ENCODE results near the gene USP20. TPM values are rescaled to one million over a fixed set of nuclear protein-coding genes. Genes with fewer than 3 reads are reported as not detected.

The USP20 gene
- total RNA-seq, 2 donors from 2014 or later = 80.7 to 90.0 TPM

DNA sequence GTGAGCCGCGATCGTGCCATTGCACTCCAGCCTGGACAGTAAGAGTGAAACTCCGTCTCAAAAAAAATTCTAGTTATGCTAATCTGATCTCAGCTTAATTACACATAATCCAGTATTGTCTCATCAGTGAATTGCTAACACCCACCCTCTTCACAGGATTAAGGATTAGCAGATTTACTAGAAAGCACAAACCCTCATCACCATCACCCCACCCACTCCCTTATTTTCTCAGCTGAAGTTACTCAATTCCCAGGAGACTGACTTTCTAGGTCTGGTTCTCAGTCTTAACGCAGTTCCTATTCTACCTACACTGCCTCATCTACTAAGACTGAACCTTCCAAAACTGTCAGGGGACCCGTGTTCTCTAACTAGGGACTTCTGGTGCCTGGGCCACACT lies 23.3 kb upstream of the USP20 start:
- Mint-ChIP-seq H3K36me3 (ENCODE audit: low read depth) (peaks cover 5% of the 10 kb centered on the region), H3K4me3 (no peak overlapping the region), H3K27me3 (no peaks in the 10 kb centered on the region), H3K4me1 (peaks cover 9% of the 10 kb centered on the region), H3K27ac (peak overlapping the region; percentile 74)
- DNase-seq = no peak
- no peaks in the 10 kb centered on the region for H3K9me3 ChIP-seq (ENCODE audit: control insufficient read depth, low read length, poor library complexity, severe bottlenecking)
- ATAC-seq = no peak

DNA sequence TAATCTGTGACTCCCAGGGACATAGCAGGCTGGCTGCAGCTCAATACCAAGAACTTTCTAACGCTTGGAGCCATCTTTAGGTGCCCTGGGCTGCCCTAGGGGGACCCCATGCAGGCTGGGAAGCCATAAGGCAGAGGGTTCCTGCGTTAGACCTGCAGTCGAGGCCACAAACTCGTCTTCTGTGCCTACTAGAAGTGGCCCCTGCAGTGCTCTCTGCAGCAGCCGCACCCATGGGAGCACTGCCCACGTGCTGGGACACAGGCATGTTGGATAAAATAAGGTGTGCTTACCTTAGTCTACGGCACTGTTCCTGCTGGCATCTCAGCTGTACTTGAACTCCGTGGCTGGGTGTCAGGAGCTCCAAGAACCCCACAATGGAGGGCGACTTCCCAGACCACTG lies 22.9 kb upstream of the USP20 start:
- Mint-ChIP-seq H3K4me3 (no peak overlapping the region), H3K27me3 (no peaks in the 10 kb centered on the region), H3K4me1 (peaks cover 9% of the 10 kb centered on the region), H3K27ac (peak overlapping the region; percentile 74), H3K36me3 (ENCODE audit: low read depth) (peaks cover 5% of the 10 kb centered on the region)
- ATAC-seq (no peak), DNase-seq (no peak)
- H3K9me3 ChIP-seq (ENCODE audit: control insufficient read depth, low read length, poor library complexity, severe bottlenecking) = no peaks in the 10 kb centered on the region

- ATAC-seq = no peak
- H3K36me3 Mint-ChIP-seq (ENCODE audit: low read depth) = peaks cover 5% of the 10 kb centered on the region
- H3K4me1 Mint-ChIP-seq = peaks cover 9% of the 10 kb centered on the region
- H3K4me3 Mint-ChIP-seq = no peak overlapping the region
- no peak overlapping the region for H3K27ac Mint-ChIP-seq
- DNase-seq = no peak
- H3K9me3 ChIP-seq (ENCODE audit: control insufficient read depth, low read length, poor library complexity, severe bottlenecking) = no peaks in the 10 kb centered on the region
- no peaks in the 10 kb centered on the region for H3K27me3 Mint-ChIP-seq
Observed at GRCh38 chr9:129813661-129814060, 21.6 kb upstream of the USP20 start.

GRCh38 chr9:129814432-129815223 lies 20.6 kb upstream of the USP20 start:
- no peaks in the 10 kb centered on the region for H3K9me3 ChIP-seq (ENCODE audit: control insufficient read depth, low read length, poor library complexity, severe bottlenecking)
- ATAC-seq (no peak), DNase-seq (no peak)
- H3K4me3 Mint-ChIP-seq = peak overlapping the region; percentile 19
- peaks cover 5% of the 10 kb centered on the region for H3K36me3 Mint-ChIP-seq (ENCODE audit: low read depth)
- peaks cover 11% of the 10 kb centered on the region for H3K4me1 Mint-ChIP-seq
- H3K27ac Mint-ChIP-seq = no peak overlapping the region
- no peaks in the 10 kb centered on the region for H3K27me3 Mint-ChIP-seq

- DNase-seq (no peak), ATAC-seq (no peak)
- Mint-ChIP-seq H3K27me3 (no peaks in the 10 kb centered on the region), H3K4me3 (no peak overlapping the region), H3K36me3 (ENCODE audit: low read depth) (peaks cover 5% of the 10 kb centered on the region), H3K27ac (no peak overlapping the region), H3K4me1 (peaks cover 11% of the 10 kb centered on the region)
- H3K9me3 ChIP-seq (ENCODE audit: control insufficient read depth, low read length, poor library complexity, severe bottlenecking) = no peaks in the 10 kb centered on the region
Observed at GRCh38 chr9:129815278-129815677, 20.0 kb upstream of the USP20 start.

- Mint-ChIP-seq H3K27ac (peak overlapping the region; percentile 56), H3K36me3 (ENCODE audit: low read depth) (peaks cover 5% of the 10 kb centered on the region), H3K4me3 (no peak overlapping the region), H3K27me3 (no peaks in the 10 kb centered on the region), H3K4me1 (peaks cover 9% of the 10 kb centered on the region)
- ATAC-seq (no peak), DNase-seq (no peak)
- H3K9me3 ChIP-seq (ENCODE audit: control insufficient read depth, low read length, poor library complexity, severe bottlenecking) = no peaks in the 10 kb centered on the region
Observed at GRCh38 chr9:129816501-129817435, 18.5 kb upstream of the USP20 start.

DNA sequence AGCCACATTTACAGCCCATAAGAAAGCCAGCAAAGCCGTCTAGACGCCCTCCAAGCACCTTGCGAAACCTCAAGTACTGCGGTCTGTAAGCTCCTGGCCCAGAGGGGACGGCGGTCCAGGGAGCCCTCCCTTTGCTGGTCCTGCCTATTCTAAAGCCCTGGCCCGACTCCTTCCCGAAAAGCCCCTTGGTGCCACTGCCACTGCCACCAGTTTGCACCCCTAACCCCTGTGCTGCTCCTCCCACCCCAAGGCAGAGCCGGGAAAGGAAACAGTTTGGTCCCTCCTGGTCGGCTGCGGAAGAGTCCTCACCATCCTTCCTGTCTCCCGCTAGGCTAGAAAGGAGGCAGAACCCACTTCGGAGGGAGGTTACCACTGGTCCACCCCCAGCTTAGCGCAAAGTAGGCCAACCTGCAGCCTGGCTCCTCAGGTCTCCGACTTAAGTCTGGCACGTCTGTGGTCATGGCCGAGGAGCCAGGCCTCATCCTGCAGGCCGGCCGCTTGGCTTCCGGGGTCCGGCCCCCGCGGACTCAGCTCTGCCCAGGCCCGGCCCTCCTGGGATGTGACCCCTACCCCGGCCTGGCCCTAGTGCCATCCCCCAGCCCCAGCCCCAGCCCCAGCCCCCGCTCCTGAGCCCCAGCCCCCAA lies 12.2 kb upstream of the USP20 start:
- ATAC-seq = no peak

GRCh38 chr9:129823542-129823934 lies 11.7 kb upstream of the USP20 start:
- DNase-seq (no peak), ATAC-seq (peak; percentile 13)
- no peaks in the 10 kb centered on the region for H3K9me3 ChIP-seq (ENCODE audit: control insufficient read depth, low read length, poor library complexity, severe bottlenecking)
- H3K4me1 Mint-ChIP-seq = peaks cover 14% of the 10 kb centered on the region
- no peaks in the 10 kb centered on the region for H3K27me3 Mint-ChIP-seq
- peak overlapping the region; percentile 70 for H3K27ac Mint-ChIP-seq
- peak overlapping the region; percentile 92 for H3K4me3 Mint-ChIP-seq
- no peaks in the 10 kb centered on the region for H3K36me3 Mint-ChIP-seq (ENCODE audit: low read depth)

More for the DNA sequence above, 12.2 kb upstream of the USP20 start:
- H3K4me3 Mint-ChIP-seq = peak overlapping the region; percentile 92
- H3K4me1 Mint-ChIP-seq = peaks cover 14% of the 10 kb centered on the region
- DNase-seq = no peak
- H3K27ac Mint-ChIP-seq = peak overlapping the region; percentile 70
- no peaks in the 10 kb centered on the region for H3K27me3 Mint-ChIP-seq
- no peaks in the 10 kb centered on the region for H3K9me3 ChIP-seq (ENCODE audit: control insufficient read depth, low read length, poor library complexity, severe bottlenecking)
- no peaks in the 10 kb centered on the region for H3K36me3 Mint-ChIP-seq (ENCODE audit: low read depth)

DNA sequence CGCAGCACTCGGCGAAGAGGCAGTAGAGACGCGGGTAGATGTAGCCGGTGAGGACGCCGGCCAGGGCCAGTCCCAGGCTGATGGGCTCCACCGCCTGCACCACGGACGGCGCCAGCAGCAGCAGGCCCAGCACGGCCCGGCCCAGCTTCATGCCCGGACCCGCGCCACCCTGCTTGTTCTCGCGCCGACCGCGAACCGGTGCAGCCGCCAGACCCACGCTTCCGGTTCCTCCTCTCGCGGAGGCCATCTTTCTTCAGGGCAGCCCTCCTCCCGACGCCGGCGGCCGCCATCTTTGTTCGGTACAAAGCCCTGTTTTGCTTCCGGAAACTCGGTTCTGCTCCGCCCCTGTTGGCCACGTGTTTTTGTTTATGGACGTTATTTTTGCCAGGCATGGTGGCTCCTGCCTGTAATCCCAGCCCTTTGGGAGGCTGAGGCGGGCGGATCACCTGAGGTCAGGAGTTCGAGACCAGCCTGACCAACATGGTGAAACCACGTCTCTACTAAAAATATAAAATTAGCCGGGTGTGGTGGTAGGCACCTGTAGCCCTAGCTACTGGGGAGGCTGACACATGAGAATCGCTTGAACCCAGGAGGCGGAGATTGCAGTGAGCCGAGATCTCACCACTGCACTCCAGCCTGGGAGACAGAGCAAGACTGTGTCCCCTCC lies 11.2 kb upstream of the USP20 start, which contains the start of gene TOR1A:
Gene TOR1A (minus strand): TSS at position 202 of the 667 bp plus-strand sequence. CDS start 51 bp downstream, at position 151.
- Mint-ChIP-seq H3K36me3 (ENCODE audit: low read depth) (no peaks in the 10 kb centered on the region), H3K4me1 (peaks cover 13% of the 10 kb centered on the region), H3K27ac (peak within 1 kb of the TSS; percentile 70), H3K4me3 (peak within 1 kb of the TSS; percentile 92), H3K27me3 (no peaks in the 10 kb centered on the region)
- peak; percentile 96 for ATAC-seq
- no peaks in the 10 kb centered on the region for H3K9me3 ChIP-seq (ENCODE audit: control insufficient read depth, low read length, poor library complexity, severe bottlenecking)
- peak; percentile 80 to 85 (median 84) for DNase-seq

DNA sequence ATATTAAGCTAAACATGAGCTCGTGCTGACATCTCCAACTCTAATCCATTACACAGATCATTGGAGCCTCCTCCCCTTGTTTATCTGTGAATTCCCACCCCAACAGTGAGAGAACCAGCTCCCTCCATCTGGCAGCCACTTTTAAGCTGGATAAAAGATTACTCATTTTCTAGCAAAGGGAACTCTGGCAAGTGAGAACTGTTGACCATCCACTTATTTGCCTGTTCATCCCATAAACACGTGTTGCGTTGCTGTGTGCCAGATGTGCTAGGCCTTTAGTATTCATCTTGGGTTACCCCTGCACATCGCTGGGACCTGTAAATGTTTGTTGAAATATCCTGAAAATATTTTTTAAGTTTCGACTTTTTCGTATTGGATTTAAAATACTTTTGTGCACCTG lies 8.9 kb upstream of the USP20 start:
- no peaks in the 10 kb centered on the region for H3K36me3 Mint-ChIP-seq (ENCODE audit: low read depth)
- DNase-seq (no peak), ATAC-seq (no peak)
- H3K9me3 ChIP-seq (ENCODE audit: control insufficient read depth, low read length, poor library complexity, severe bottlenecking) = no peaks in the 10 kb centered on the region
- H3K4me1 Mint-ChIP-seq = peaks cover 13% of the 10 kb centered on the region
- no peaks in the 10 kb centered on the region for H3K27me3 Mint-ChIP-seq
- no peak overlapping the region for H3K4me3 Mint-ChIP-seq
- H3K27ac Mint-ChIP-seq = no peak overlapping the region

- Mint-ChIP-seq H3K4me1 (peaks cover 13% of the 10 kb centered on the region), H3K4me3 (no peak overlapping the region), H3K27me3 (no peaks in the 10 kb centered on the region), H3K36me3 (ENCODE audit: low read depth) (no peaks in the 10 kb centered on the region), H3K27ac (no peak overlapping the region)
- no peaks in the 10 kb centered on the region for H3K9me3 ChIP-seq (ENCODE audit: control insufficient read depth, low read length, poor library complexity, severe bottlenecking)
- DNase-seq = no peak
- no peak for ATAC-seq
Observed at GRCh38 chr9:129826759-129827158, 8.5 kb upstream of the USP20 start.

DNA sequence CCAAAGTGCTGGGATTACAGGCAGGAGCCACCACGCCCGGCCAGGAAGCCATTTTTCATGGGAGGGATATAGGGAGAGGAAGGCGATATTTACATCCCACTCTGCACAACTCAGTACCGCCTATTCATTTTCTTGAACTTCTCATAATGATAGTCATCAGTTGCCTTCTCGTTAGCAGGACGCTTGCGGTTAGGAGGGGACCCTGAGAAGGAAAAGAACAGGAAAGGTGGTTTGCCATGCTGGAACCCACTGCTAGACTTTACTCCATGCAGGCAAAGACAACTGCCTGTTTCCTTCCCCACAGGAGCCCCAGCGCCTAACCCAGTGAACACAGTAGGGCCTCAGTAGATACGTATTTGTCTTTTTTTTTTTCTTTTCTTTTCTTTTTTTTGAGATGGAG lies 7.2 kb upstream of the USP20 start:
- H3K36me3 Mint-ChIP-seq (ENCODE audit: low read depth) = no peaks in the 10 kb centered on the region
- peaks cover 4% of the 10 kb centered on the region for H3K4me1 Mint-ChIP-seq
- DNase-seq (no peak), ATAC-seq (no peak)
- no peak overlapping the region for H3K27ac Mint-ChIP-seq
- H3K4me3 Mint-ChIP-seq = no peak overlapping the region
- H3K27me3 Mint-ChIP-seq = no peaks in the 10 kb centered on the region
- no peaks in the 10 kb centered on the region for H3K9me3 ChIP-seq (ENCODE audit: control insufficient read depth, low read length, poor library complexity, severe bottlenecking)

All from T-helper 17 cell (primary cell).